Ishikawa (cell line): ENCODE measurements around the gene DENND4B.

ENCODE experiments used
- CEBPB ChIP-seq: IDR thresholded peaks from 2 replicates; pipeline ENCODE4 v1.6.1; 2012
- CREB1 ChIP-seq: IDR thresholded peaks from 2 replicates; pipeline ENCODE4 v1.6.1; 2012; ENCODE audit warnings: low read depth
- EP300 ChIP-seq: IDR thresholded peaks from 2 replicates; pipeline ENCODE4 v1.6.1; 2012; ENCODE audit warnings: borderline replicate concordance
- FOXM1 ChIP-seq: IDR thresholded peaks from 2 replicates; pipeline ENCODE4 v1.6.1; 2012; ENCODE audit warnings: low read depth, borderline replicate concordance
- NFIC ChIP-seq: IDR thresholded peaks from 2 replicates; pipeline ENCODE4 v1.6.1; 2012
- RAD21 ChIP-seq: IDR thresholded peaks from 2 replicates; pipeline ENCODE4 v1.6.1; 2012; ENCODE audit warnings: low read depth
- TCF12 ChIP-seq: IDR thresholded peaks from 2 replicates; pipeline ENCODE4 v1.6.1; 2012; ENCODE audit warnings: low read depth
- YY1 ChIP-seq: IDR thresholded peaks from 2 replicates; pipeline ENCODE4 v1.6.1; 2012; ENCODE audit warnings: low read depth
- ZBTB7A ChIP-seq: IDR thresholded peaks from 2 replicates; pipeline ENCODE4 v1.6.1; 2012; ENCODE audit warnings: low read depth
- TF ChIP-seq, protein P1 (sequence below): IDR thresholded peaks from 2 replicates; pipeline ENCODE4 v1.6.1; 2012; ENCODE audit warnings: low read depth, mild to moderate bottlenecking
- TF ChIP-seq, protein P2 (sequence below): IDR thresholded peaks from 2 replicates; pipeline ENCODE4 v1.6.1; 2012
- TF ChIP-seq, protein P3 (sequence below): IDR thresholded peaks from 2 replicates; pipeline ENCODE4 v1.6.1; 2012

DNA sequence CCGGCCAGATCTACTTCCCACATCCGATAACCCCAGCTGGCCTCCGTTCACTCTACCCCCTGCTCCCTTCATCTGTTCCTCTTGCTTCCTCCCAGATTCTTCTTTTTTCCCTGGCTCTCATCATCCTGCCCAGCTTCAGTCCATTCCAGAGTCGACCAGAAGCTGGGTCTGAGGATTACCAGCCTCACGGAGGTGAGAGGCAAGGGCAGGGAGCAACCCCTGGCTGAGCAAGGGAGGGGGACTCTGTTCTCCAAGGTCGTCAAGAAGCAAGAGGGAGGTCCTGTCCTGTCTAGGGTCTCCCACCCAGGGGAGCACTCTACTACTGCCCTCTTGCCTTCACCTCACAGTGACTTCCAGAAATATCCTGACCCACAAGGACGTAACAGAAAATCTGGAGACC lies 27.0 kb upstream of the DENND4B start:
- TF ChIP-seq CREB1 (no peak), RAD21 (no peak), ZBTB7A (no peak), EP300 (no peak), NFIC (no peak), TCF12 (no peak), YY1 (no peak), FOXM1 (no peak), CEBPB (no peak)
- TF ChIP-seq, protein P1, sequence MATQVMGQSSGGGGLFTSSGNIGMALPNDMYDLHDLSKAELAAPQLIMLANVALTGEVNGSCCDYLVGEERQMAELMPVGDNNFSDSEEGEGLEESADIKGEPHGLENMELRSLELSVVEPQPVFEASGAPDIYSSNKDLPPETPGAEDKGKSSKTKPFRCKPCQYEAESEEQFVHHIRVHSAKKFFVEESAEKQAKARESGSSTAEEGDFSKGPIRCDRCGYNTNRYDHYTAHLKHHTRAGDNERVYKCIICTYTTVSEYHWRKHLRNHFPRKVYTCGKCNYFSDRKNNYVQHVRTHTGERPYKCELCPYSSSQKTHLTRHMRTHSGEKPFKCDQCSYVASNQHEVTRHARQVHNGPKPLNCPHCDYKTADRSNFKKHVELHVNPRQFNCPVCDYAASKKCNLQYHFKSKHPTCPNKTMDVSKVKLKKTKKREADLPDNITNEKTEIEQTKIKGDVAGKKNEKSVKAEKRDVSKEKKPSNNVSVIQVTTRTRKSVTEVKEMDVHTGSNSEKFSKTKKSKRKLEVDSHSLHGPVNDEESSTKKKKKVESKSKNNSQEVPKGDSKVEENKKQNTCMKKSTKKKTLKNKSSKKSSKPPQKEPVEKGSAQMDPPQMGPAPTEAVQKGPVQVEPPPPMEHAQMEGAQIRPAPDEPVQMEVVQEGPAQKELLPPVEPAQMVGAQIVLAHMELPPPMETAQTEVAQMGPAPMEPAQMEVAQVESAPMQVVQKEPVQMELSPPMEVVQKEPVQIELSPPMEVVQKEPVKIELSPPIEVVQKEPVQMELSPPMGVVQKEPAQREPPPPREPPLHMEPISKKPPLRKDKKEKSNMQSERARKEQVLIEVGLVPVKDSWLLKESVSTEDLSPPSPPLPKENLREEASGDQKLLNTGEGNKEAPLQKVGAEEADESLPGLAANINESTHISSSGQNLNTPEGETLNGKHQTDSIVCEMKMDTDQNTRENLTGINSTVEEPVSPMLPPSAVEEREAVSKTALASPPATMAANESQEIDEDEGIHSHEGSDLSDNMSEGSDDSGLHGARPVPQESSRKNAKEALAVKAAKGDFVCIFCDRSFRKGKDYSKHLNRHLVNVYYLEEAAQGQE: no peak
- TF ChIP-seq, protein P2, sequence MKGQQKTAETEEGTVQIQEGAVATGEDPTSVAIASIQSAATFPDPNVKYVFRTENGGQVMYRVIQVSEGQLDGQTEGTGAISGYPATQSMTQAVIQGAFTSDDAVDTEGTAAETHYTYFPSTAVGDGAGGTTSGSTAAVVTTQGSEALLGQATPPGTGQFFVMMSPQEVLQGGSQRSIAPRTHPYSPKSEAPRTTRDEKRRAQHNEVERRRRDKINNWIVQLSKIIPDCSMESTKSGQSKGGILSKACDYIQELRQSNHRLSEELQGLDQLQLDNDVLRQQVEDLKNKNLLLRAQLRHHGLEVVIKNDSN: no peak
- TF ChIP-seq, protein P3, sequence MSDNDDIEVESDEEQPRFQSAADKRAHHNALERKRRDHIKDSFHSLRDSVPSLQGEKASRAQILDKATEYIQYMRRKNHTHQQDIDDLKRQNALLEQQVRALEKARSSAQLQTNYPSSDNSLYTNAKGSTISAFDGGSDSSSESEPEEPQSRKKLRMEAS: no peak
